Limb (tissue), 2 donors: ENCODE data around the gene VAV2.
"Not testable (repeated sequence)": the region's sequence is repeated elsewhere in the genome, so short reads cannot be mapped to it uniquely, and the experiment has no call there.

Source experiments
- DNase-seq, 2 donors: peaks; one replicate each; pipeline ENCODE4 v3.0.0-alpha.2; 2016; ENCODE audit errors: extremely low spot score in 2 of 2

Gene VAV2

DNA sequence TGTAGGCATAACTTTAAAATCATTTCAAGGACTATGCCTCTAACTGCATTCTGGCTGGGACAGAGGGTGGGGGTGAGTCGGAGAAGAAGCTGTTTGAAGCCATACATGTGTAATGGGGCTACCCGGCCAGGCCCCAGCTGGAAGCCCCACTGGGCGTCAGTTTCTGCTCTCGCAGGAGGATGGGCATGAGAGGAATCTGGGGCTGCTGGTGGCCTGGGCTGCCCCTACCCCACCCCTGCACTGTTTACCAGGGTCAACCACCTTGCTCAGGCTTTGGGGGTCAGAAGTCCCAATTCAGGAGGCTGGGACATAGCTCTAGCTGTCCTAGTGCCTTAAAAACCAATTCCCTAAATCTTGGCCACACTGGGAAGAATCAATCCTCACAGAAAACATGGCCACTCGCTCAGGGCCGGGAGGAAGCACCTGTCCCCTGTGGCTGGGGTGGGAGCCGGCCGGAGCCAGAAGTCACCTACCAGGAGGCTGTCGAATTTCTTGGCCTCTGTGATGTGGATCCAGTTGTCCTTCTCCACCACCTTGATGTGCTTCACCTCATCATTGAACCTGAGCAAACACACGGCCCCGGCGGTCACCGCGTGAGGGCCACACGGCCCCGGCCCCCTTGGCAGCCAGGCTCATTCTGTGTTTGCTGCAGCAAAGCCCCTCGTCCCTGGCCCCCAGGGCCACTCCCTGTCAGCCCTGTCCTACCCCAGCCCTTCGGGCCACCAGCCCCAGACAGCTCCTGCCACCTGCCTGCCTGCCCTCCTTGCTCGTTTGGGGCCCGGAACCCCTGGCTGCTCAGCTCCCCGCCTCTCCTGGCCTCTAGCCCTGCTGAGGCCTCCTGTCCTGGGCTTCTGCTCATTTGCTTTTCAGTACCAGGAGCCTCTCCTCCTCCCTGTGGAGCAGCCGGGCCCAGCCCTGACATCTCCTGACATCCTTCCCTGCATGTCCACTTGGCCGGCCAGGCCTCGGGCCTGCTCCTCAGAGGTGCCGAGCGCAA, 220.3 kb downstream of the VAV2 start:
- peak in 1 of 2 donors; percentile 22 for DNase-seq

DNA sequence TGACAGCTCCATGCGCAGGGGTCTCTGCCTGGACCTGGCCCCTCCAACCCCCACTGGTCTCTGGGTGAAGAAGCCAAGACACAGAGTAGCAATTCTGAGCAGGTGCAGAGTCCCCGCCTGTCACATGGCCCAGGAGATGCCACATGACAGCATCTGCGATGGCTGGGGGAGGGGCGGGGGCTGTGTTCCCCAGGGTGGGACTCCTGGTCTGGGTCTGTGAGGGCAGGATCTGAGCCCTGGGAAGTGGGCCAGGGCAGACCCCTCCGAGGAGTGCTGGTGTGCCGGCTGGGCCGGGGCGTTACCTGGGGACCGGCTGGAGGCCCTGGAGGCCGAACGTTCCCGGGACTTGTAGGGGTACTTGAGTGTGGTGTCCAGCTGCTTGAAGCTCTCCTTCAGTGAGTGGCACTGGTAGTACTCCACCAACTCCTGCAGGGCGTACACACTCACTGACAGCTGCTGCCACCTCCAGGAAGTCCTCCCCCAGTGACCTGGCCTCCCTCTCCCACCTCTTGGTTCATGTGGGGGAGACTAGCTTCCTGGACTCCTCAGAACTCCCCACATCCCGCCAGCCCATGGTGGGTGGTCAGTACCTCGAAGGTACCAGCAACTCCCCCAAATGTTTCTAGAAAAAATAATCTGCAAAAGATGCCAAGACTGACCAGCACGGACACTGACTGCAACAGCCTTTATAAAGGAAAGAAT, 221.9 kb downstream of the VAV2 start:
- peak in 1 of 2 donors; percentile 29 for DNase-seq

GRCh38 chr9:133769511-133770075, 222.5 kb downstream of the VAV2 start:
- DNase-seq, result peak in 1 of 2 donors; percentile 17

DNA sequence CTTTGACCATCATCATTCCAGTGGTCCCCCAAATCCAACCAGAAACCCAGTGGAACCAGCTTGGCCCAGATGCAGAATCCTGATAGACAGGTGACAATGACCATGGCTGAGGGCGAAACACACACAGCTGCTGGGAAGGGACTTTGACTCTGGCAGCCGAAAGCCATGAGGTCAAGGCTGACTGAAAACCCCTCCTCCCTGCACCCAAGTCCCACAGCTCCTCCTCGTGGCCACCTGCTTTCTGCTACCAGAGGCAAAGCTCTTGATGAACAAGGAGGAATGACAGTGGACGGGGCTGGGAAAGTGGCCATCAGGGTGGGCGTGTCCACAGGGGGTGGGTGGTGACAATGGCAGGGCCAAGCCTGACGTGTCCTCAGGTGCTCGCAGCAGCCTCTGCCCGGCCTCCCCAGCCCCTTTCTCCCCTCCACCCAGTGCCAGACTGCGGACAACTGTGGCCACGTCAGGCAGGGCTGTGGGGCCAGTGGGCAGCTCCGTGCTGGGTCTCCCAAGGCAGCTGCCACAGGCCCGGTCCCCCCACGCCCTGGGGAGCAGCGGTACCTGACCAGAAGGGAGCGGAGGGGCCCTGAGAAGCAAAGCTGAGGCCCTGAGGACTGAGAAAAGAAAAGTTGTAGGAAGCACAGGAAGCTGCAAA, 223.1 kb downstream of the VAV2 start:
- DNase-seq, result peak in 1 of 2 donors; percentile 24

DNA sequence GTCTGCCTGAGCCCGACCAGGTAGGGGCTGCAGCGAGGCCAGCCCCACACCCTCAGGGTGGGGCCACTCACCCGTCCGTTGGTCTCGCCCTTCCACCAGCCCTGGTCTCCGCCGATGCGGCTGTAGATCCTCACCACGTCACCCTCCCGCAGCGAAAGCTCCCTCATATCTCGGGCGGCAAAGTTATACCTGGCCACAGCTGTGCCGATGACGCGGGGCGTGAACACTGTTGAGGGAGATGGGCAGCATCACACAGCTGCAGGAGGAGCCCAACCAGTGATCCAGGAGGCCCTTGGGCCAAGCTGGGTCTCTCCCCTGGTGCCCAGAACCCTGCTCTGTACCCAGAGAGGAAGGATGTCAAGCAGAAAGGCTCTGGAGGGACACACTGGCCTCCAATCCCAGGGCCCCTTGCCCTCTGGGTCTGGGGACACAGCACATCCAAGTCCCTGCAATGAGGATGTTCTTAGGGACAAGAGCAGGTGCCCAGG, 223.7 kb downstream of the VAV2 start:
- no peak for DNase-seq

GRCh38 chr9:133767625-133768024, 224.5 kb downstream of the VAV2 start:
- peak in 1 of 2 donors; percentile 7 for DNase-seq

- no peak for DNase-seq
Observed at GRCh38 chr9:133767008-133767407, 225.1 kb downstream of the VAV2 start.

GRCh38 chr9:133766234-133766633, 225.9 kb downstream of the VAV2 start:
- DNase-seq, result not testable (repeated sequence)

- no peak for DNase-seq
Observed at GRCh38 chr9:133763272-133764183, 228.6 kb downstream of the VAV2 start.

DNA sequence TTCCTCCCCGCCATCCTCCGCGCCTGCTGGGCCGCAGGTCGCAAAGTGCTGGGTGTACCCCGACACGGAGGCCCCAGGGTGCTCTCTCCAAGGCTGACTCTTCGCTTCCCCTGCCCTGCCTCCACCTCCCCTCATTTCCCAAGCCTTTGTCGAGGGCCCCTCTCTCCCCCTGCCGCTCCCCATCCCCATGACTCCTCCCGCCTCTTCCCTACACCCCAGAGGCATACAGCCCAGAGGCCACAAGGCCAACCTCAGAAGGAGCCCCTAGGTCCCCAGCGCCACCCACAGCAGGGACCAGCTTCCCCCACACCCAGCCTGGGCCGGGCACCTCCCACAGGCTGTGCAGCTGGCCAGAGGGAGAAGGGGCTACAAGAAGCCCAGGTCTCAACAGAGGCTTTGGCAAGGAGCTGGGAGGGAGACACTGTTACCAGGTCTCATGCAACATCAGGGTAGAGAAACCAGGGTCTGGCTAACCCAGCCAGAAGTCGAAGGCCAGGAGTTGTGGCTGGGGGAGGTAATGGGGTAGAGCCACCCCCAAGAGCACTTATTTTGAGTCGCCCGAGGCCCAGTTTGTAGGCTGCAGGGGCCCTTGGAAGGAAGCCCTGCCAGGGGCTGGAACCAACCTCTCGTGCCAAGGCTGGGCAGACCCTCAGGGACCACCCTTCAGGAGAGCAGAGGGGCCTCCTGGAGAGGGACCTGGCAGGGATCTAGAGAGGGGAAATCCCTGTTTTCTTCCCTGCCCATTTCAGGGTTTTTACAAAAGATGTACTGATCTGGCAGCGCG, 229.4 kb downstream of the VAV2 start:
- no peak for DNase-seq

GRCh38 chr9:133761641-133762248, 230.4 kb downstream of the VAV2 start:
- no peak for DNase-seq

DNA sequence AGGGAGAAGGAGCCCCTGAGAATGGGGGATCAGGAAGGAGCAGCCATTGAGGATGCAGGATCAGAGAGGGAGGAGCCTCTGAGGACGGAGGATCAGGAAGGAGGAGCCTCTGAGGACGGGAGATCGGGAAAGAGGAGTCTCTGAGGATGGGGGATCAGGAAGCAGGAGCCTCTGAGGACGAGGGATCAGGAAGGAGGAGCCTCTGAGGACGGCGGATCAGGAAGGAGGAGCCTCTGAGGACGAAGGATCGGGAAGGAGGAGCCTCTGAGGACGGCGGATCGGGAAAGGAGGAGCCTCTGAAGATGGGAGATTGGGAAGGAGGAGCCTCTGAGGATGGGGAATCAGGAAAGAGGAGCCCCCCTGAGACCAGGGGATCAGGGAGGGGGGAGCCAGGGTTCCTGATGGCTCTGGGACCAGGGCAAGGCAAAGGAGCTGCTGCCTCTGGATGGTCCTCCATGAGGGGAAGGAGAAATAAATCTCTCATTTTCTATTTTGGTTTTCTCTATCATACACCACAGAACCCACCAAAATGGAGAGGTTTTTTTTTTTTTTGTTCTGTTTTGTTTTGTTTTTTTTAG, 231.3 kb downstream of the VAV2 start:
- no peak for DNase-seq

- no peak for DNase-seq
Observed at GRCh38 chr9:133759946-133760345, 232.2 kb downstream of the VAV2 start.

DNA sequence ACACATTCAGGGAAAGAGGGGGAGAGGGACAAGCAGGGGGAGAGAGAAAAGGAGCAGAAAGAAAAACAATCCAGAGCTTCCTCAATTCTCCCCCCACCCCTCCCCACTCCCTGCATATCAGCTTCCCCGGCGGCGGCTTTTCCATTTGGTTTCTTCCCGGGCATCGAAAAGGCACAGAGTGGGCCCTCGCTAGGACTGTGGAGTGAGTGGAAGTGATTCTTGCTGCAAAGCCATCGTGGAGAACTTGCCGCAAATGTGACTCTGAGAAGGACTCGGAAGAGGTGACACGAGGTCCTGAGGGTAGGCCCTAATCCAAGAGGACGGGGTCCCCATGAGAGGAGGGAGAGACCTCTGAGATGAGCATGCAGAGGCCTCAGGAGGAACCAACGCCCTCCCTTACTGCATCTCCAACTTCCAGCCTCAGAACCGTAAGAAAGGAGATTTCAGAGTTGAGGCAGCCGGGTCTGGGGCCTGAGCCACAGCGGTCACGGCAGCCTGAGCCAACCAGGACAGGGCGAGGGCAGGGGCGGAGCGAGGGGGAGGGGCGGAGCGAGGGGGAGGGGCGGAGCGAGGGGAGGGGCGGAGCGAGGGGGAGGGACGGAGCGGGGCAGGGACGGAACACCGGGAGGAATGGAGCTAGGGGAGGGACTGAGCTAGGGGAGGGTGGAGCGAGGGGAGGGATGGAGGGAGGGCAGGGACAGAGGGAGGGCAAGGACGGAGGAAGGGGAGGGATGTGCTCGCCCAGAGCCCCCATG, 232.8 kb downstream of the VAV2 start:
- no peak for DNase-seq

DNA sequence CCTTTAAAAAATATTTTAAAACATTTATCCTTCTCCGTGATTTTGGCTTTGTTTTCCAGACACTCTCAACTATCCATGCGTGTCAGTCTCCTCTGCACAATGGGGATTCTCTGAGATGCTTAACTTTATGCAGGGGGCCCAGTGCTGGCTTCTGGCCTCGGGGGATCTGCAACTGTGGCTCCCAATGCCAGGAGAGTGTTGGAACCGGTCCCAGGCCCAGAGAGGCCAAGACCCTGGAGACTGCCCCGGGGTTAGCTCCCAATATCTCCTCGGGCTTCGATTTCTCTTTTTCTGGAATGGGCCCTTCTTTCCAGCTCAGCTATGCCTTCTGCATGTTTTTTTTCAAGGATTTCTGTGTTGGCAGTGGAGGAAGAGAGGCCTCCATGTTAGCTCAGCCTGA, 233.9 kb downstream of the VAV2 start:
- no peak for DNase-seq

DNA sequence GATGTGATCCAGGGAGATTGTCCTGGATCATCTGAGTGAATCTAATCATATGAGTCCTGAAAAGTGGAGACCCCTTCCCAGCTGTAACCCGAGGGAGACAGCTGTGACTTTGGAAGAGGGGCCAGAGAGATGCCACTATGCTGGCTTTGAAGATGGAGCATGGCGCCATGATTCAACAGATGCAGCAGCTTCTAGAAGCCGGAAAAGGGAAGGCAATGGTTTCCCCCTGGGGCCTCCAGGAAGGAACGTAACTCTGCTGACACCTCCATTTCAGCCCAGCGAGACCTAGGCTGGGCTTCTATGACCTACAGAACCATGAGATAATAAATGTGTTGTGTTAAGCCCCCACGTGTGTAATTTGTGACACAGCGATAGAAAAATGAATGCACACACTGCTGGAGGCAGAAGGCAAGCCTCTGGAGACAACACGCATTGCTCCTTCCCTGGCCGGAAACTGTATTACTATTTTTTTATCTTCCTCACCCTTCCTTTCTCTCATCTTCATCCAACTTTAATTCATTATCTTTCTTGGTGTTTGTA, 237.4 kb downstream of the VAV2 start:
- DNase-seq, result no peak

- DNase-seq, result no peak
Observed at GRCh38 chr9:133754187-133754586, 237.9 kb downstream of the VAV2 start.
